B cell (primary cell): ENCODE data around the gene IL11.

Experiments used
- CTCF ChIP-seq: fragments of 200-600 bp; IDR thresholded peaks from one replicate; pipeline ENCODE4 v1.8.0; 2022; ENCODE audit warnings: antibody characterized with exemption, mild to moderate bottlenecking
- EZH2 ChIP-seq: IDR thresholded peaks from 2 replicates; pipeline ENCODE4 v1.6.1; 2012; ENCODE audit warnings: borderline replicate concordance, low read depth, mild to moderate bottlenecking, moderate library complexity, low read length; ENCODE audit not compliant: insufficient read depth, poor library complexity, severe bottlenecking

DNA sequence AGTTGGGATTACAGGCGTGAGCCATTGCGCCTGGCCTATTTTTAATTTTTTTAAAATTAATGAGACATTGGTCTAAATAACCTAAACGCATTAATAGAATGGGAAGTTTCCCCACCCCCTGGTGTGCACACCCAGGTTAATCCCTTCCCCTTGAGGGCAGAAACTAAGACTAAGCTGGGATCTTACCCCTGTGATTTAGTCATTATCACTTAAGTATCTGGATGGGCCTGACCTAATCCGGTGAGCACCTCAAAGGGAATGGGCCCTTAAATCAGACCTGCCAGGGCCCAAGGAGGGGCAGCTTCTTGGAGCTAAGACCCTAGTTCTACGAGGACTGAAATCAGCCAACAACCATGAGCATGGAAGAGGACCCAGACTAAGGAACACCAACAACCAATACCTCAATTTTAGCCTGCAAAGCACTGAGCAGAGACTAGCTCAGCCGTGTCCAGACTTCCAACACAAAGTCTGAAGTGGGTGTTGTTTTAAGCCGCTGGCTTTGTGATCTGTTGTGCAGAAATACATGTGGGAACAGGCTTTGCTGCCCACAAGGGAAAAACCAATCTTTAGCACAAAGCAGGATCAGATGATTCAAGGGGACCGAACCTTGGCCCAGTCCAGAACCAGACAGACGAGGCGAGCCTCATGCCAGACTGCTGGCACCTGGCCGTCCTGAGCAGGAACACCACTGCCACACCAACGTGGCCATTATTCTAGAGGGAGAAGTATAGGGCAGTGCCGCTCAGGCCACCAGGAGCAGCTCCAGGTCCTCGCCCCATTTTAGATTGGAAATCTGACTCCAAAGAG, 30.2 kb upstream of the IL11 start:
- no peak for TF ChIP-seq CTCF
- no peak for TF ChIP-seq EZH2
